Astrocyte (in vitro differentiated cells and primary cell): ENCODE measurements around the gene UBE2V1. TPM values are rescaled to one million over a fixed set of nuclear protein-coding genes. Genes with fewer than 3 reads are reported as not detected.

Experiments
- DNase-seq: peaks from one replicate; pipeline ENCODE4 v3.0.0-alpha.2; 2010; ENCODE audit warnings: low read depth
- FAIRE-seq: peaks from 2 replicates; lab custom pipeline; 2011; peaks lifted over from hg19 to GRCh38; lab: Jason Lieb, UNC
- H2AFZ ChIP-seq: 2 replicates; pipeline ENCODE4 v1.6.0; 2012; ENCODE audit warnings: low read depth, low read length, inconsistent platforms
- H3K27ac ChIP-seq: 2 replicates; pipeline ENCODE4 v1.5.1; 2011; ENCODE audit warnings: low read depth, low read length, inconsistent platforms
- H3K27me3 ChIP-seq: 2 replicates; pipeline ENCODE4 v1.6.0; 2011; ENCODE audit warnings: low read length, inconsistent platforms; ENCODE audit not compliant: insufficient read depth
- H3K36me3 ChIP-seq: 2 replicates; pipeline ENCODE4 v1.5.1; 2011; ENCODE audit warnings: low read length, inconsistent platforms; ENCODE audit not compliant: insufficient read depth
- H3K4me1 ChIP-seq: 2 replicates; pipeline ENCODE4 v1.5.1; 2011; ENCODE audit warnings: low read length, inconsistent platforms; ENCODE audit not compliant: insufficient read depth
- H3K4me2 ChIP-seq: 2 replicates; pipeline ENCODE4 v1.6.0; 2012; ENCODE audit warnings: low read length, inconsistent platforms
- H3K4me3 ChIP-seq: 2 replicates; pipeline ENCODE4 v1.5.1; 2011; ENCODE audit warnings: low read depth, mild to moderate bottlenecking, low read length, inconsistent platforms; ENCODE audit not compliant: insufficient read depth
- H3K79me2 ChIP-seq: 2 replicates; pipeline ENCODE4 v1.6.0; 2012; ENCODE audit warnings: mild to moderate bottlenecking, low read length, inconsistent platforms; ENCODE audit not compliant: insufficient read depth
- H3K9ac ChIP-seq: 2 replicates; pipeline ENCODE4 v1.6.0; 2012; ENCODE audit warnings: mild to moderate bottlenecking, low read length, inconsistent platforms
- H3K9me3 ChIP-seq: 2 replicates; pipeline ENCODE4 v1.5.1; 2012; ENCODE audit warnings: low read depth, mild to moderate bottlenecking, low read length, inconsistent platforms; ENCODE audit not compliant: insufficient read depth
- H4K20me1 ChIP-seq: 2 replicates; pipeline ENCODE4 v1.6.0; 2012; ENCODE audit warnings: low read length, inconsistent platforms; ENCODE audit not compliant: insufficient read depth
- H3K27ac Mint-ChIP-seq: one replicate; pipeline ENCODE4 v1.8.0; 2021; ENCODE audit warnings: mild to moderate bottlenecking, mixed read lengths; ENCODE audit not compliant: unreplicated experiment
- H3K27me3 Mint-ChIP-seq: one replicate; pipeline ENCODE4 v1.8.0; 2021; ENCODE audit warnings: low read depth, mixed read lengths; ENCODE audit not compliant: unreplicated experiment
- H3K36me3 Mint-ChIP-seq: one replicate; pipeline ENCODE4 v1.8.0; 2021; ENCODE audit warnings: low read depth, mixed read lengths; ENCODE audit not compliant: unreplicated experiment
- H3K4me1 Mint-ChIP-seq: one replicate; pipeline ENCODE4 v1.8.0; 2021; ENCODE audit warnings: low read depth, mixed read lengths; ENCODE audit not compliant: unreplicated experiment
- H3K4me3 Mint-ChIP-seq: one replicate; pipeline ENCODE4 v1.8.0; 2021; ENCODE audit warnings: mild to moderate bottlenecking, moderate library complexity, mixed read lengths; ENCODE audit not compliant: unreplicated experiment
- H3K9me3 Mint-ChIP-seq: one replicate; pipeline ENCODE4 v1.8.0; 2021; ENCODE audit warnings: mild to moderate bottlenecking, mixed read lengths; ENCODE audit not compliant: unreplicated experiment
- EZH2 ChIP-seq: IDR thresholded peaks from 2 replicates; pipeline ENCODE4 v1.6.1; 2012; ENCODE audit warnings: mild to moderate bottlenecking, low read length, inconsistent platforms; ENCODE audit not compliant: insufficient read depth
- total RNA-seq: library from RNA; stranded (reverse); gene quantifications from 2 replicates; pipeline ENCODE4 v1.2.1, GENCODE V29; 2021
- TF ChIP-seq, protein P1 (sequence below): IDR thresholded peaks from 2 replicates; pipeline ENCODE4 v1.5.1; 2011; ENCODE audit warnings: low read depth, mild to moderate bottlenecking, inconsistent platforms, low read length, moderate library complexity; ENCODE audit not compliant: insufficient read depth

Gene UBE2V1
- total RNA-seq, 1 donor from 2014 or later, result 139 TPM

DNA sequence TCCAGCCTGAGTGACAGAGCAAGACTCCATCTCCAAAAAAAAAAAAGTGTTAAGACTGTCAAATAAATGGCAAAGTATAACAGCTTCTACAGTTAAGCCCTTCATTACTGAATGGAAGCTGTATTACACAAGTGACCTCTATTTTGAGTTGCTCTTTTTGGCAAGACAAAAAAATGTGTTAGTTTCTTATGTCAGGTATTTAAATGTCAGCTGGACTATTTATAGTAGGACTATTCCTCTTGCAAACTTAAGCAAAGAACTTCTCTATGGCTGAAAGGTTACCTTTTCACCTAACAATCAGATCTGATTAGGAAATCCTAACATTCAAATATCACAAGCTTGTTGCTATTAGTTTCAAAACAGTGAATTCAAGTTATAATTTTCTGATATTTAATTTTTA is 12.4 kb downstream of the UBE2V1 start:
- H3K27me3 Mint-ChIP-seq, result no peaks in the 10 kb centered on the region
- no peak overlapping the region for H3K4me3 Mint-ChIP-seq
- peaks cover 97% of the 10 kb centered on the region for H3K79me2 ChIP-seq
- peaks cover 44% of the 10 kb centered on the region for H3K4me1 Mint-ChIP-seq
- H3K4me2 ChIP-seq, result no peak overlapping the region
- FAIRE-seq (no peak), DNase-seq (no peak)
- H3K4me3 ChIP-seq, result no peak overlapping the region
- H3K9me3 Mint-ChIP-seq, result no peaks in the 10 kb centered on the region
- H3K9ac ChIP-seq, result no peak overlapping the region
- peaks cover 5% of the 10 kb centered on the region for H3K4me1 ChIP-seq
- no peaks in the 10 kb centered on the region for H3K9me3 ChIP-seq
- peak overlapping the region; percentile 47 for H3K27ac Mint-ChIP-seq
- no peak overlapping the region for H2AFZ ChIP-seq
- peaks cover 86% of the 10 kb centered on the region for H4K20me1 ChIP-seq
- H3K36me3 Mint-ChIP-seq, result peaks cover 19% of the 10 kb centered on the region
- H3K27me3 ChIP-seq, result no peaks in the 10 kb centered on the region
- H3K36me3 ChIP-seq, result peaks cover 20% of the 10 kb centered on the region
- H3K27ac ChIP-seq, result no peak overlapping the region
- TF ChIP-seq, protein P1, sequence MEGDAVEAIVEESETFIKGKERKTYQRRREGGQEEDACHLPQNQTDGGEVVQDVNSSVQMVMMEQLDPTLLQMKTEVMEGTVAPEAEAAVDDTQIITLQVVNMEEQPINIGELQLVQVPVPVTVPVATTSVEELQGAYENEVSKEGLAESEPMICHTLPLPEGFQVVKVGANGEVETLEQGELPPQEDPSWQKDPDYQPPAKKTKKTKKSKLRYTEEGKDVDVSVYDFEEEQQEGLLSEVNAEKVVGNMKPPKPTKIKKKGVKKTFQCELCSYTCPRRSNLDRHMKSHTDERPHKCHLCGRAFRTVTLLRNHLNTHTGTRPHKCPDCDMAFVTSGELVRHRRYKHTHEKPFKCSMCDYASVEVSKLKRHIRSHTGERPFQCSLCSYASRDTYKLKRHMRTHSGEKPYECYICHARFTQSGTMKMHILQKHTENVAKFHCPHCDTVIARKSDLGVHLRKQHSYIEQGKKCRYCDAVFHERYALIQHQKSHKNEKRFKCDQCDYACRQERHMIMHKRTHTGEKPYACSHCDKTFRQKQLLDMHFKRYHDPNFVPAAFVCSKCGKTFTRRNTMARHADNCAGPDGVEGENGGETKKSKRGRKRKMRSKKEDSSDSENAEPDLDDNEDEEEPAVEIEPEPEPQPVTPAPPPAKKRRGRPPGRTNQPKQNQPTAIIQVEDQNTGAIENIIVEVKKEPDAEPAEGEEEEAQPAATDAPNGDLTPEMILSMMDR, result no peak
- no peak for TF ChIP-seq EZH2

DNA sequence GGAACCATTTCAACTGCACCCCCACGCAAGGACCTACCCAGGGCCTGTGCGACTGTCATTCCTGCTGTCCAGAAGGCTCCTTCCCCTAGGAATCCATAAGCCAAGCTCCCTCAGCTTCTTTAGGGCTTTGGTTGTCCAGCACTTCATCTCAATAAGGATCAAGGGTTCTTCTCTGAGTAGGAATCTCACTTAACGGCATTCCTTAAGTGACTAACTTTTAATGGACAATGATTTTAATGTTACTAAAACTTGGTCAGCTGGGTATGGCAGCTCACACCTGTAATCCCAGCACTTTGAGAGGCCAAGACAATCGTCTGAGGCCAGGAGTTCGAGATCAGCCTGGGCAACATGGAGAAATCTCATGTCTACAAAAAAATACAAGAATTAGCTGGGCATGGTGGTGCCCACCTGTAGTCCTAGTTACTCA is 13.4 kb downstream of the UBE2V1 start:
- no peaks in the 10 kb centered on the region for H3K27me3 Mint-ChIP-seq
- TF ChIP-seq EZH2, result no peak
- TF ChIP-seq, protein P1, result no peak

DNA sequence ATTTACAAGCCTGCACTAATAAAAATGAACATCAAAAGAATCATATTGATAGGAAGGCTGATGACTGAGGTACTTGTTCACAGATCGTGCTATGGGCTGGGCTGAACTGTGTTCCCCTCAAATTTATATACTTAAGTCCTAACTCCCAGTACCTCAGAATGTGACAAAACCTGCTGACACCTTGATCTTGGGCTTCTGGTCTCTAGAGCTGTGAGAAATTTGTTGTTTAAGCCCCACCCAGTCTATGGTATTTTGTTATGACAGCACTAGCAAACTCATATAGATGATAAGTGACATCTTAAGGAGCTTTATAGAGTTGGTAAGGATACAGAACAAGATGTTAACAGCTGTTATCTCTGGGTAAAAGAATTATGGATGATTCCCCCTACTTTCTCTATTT is 13.8 kb downstream of the UBE2V1 start:
- TF ChIP-seq, protein P1, result no peak
- no peak for TF ChIP-seq EZH2
- Histone ChIP-seq H3K9ac (no peak overlapping the region), H3K27me3 (no peaks in the 10 kb centered on the region), H3K4me1 (peaks cover 5% of the 10 kb centered on the region), H3K9me3 (no peaks in the 10 kb centered on the region), H3K4me3 (no peak overlapping the region), H3K79me2 (peaks cover 96% of the 10 kb centered on the region), H3K27ac (no peak overlapping the region), H3K4me2 (no peak overlapping the region), H3K36me3 (peaks cover 30% of the 10 kb centered on the region), H4K20me1 (peaks cover 92% of the 10 kb centered on the region), H2AFZ (no peak overlapping the region)
- FAIRE-seq, result no peak
- Mint-ChIP-seq H3K36me3 (peaks cover 27% of the 10 kb centered on the region), H3K27me3 (no peaks in the 10 kb centered on the region), H3K9me3 (no peaks in the 10 kb centered on the region), H3K4me1 (peaks cover 40% of the 10 kb centered on the region), H3K4me3 (no peak overlapping the region), H3K27ac (no peak overlapping the region)
- DNase-seq, result no peak

More for the DNA sequence above, 13.4 kb downstream of the UBE2V1 start:
- no peak overlapping the region for H3K4me3 ChIP-seq
- peaks cover 23% of the 10 kb centered on the region for H3K36me3 Mint-ChIP-seq
- H2AFZ ChIP-seq, result no peak overlapping the region
- H3K4me2 ChIP-seq, result no peak overlapping the region
- no peak overlapping the region for H3K27ac ChIP-seq
- H3K9ac ChIP-seq, result no peak overlapping the region
- FAIRE-seq, result no peak
- H4K20me1 ChIP-seq, result peaks cover 89% of the 10 kb centered on the region
- DNase-seq, result no peak
- no peaks in the 10 kb centered on the region for H3K9me3 ChIP-seq
- H3K79me2 ChIP-seq, result peaks cover 97% of the 10 kb centered on the region
- no peaks in the 10 kb centered on the region for H3K9me3 Mint-ChIP-seq
- H3K4me1 Mint-ChIP-seq, result peaks cover 40% of the 10 kb centered on the region
- H3K4me3 Mint-ChIP-seq, result no peak overlapping the region
- peaks cover 29% of the 10 kb centered on the region for H3K36me3 ChIP-seq
- no peak overlapping the region for H3K27ac Mint-ChIP-seq
- no peaks in the 10 kb centered on the region for H3K27me3 ChIP-seq
- H3K4me1 ChIP-seq, result peaks cover 5% of the 10 kb centered on the region
